NCI-H226 (cell line): Measurements from ENCODE around the gene PTPRN2.
"Not testable (repeated sequence)": the region's sequence is repeated elsewhere in the genome, so short reads cannot be mapped to it uniquely, and the experiment has no call there.

Experiments used
- DNase-seq: peaks from one replicate; pipeline ENCODE4 v3.0.0-alpha.2; 2015

PTPRN2 gene

GRCh38 chr7:157862731-157863130 lies 724.9 kb downstream of the PTPRN2 start:
- DNase-seq, result no peak

- DNase-seq, result no peak
Measured at GRCh38 chr7:157861551-157861950, 726.1 kb downstream of the PTPRN2 start.

GRCh38 chr7:157861031-157861491 lies 726.6 kb downstream of the PTPRN2 start:
- no peak for DNase-seq

GRCh38 chr7:157860406-157860805 lies 727.2 kb downstream of the PTPRN2 start:
- no peak for DNase-seq

GRCh38 chr7:157859915-157860314 lies 727.7 kb downstream of the PTPRN2 start:
- no peak for DNase-seq

- DNase-seq, result no peak
Measured at GRCh38 chr7:157857578-157858075, 730.0 kb downstream of the PTPRN2 start.

- no peak for DNase-seq
Measured at GRCh38 chr7:157856873-157857577, 730.6 kb downstream of the PTPRN2 start.

- DNase-seq, result no peak
Measured at GRCh38 chr7:157855452-157856213, 732.0 kb downstream of the PTPRN2 start.

- no peak for DNase-seq
Measured at GRCh38 chr7:157855016-157855415, 732.6 kb downstream of the PTPRN2 start.

- DNase-seq, result no peak
Measured at GRCh38 chr7:157854066-157854891, 733.3 kb downstream of the PTPRN2 start.

GRCh38 chr7:157853789-157854065 lies 733.9 kb downstream of the PTPRN2 start:
- no peak for DNase-seq

GRCh38 chr7:157853076-157853788 lies 734.4 kb downstream of the PTPRN2 start:
- no peak for DNase-seq

- no peak for DNase-seq
Measured at GRCh38 chr7:157851501-157852067, 736.0 kb downstream of the PTPRN2 start.

GRCh38 chr7:157850481-157851444 lies 736.9 kb downstream of the PTPRN2 start:
- DNase-seq, result no peak

GRCh38 chr7:157849726-157850125 lies 737.9 kb downstream of the PTPRN2 start:
- no peak for DNase-seq

- no peak for DNase-seq
Measured at GRCh38 chr7:157849341-157849596, 738.4 kb downstream of the PTPRN2 start.

- no peak for DNase-seq
Measured at GRCh38 chr7:157848508-157849340, 738.9 kb downstream of the PTPRN2 start.

GRCh38 chr7:157847756-157848487 lies 739.7 kb downstream of the PTPRN2 start:
- not testable (repeated sequence) for DNase-seq

GRCh38 chr7:157846746-157847145 lies 740.9 kb downstream of the PTPRN2 start:
- DNase-seq, result not testable (repeated sequence)

GRCh38 chr7:157846271-157846670 lies 741.4 kb downstream of the PTPRN2 start:
- DNase-seq, result no peak
